HUES6 (cell line): Measurements from ENCODE around the gene SCN3A.

ENCODE experiments used
- H3K27ac ChIP-seq: 2 replicates; pipeline ENCODE4 v1.7.0; 2013; ENCODE audit warnings: low read depth, mild to moderate bottlenecking, low read length, inconsistent platforms
- H3K27me3 ChIP-seq: 2 replicates; pipeline ENCODE4 v1.6.1; 2013; ENCODE audit warnings: low read length; ENCODE audit not compliant: control insufficient read depth, insufficient read depth
- H3K36me3 ChIP-seq: 2 replicates; pipeline ENCODE4 v1.6.1; 2013; ENCODE audit warnings: low read length; ENCODE audit not compliant: control insufficient read depth, insufficient read depth
- H3K4me1 ChIP-seq: 2 replicates; pipeline ENCODE4 v1.6.1; 2013; ENCODE audit warnings: low read length; ENCODE audit not compliant: control insufficient read depth, insufficient read depth
- H3K4me3 ChIP-seq: 2 replicates; pipeline ENCODE4 v1.5.1; 2013; ENCODE audit warnings: low read depth, low read length
- H3K9ac ChIP-seq: one replicate; pipeline ENCODE4 v1.6.1; 2013; ENCODE audit warnings: mild to moderate bottlenecking, low read length
- H3K9me3 ChIP-seq: 2 replicates; pipeline ENCODE4 v1.6.1; 2013; ENCODE audit warnings: low read depth, low read length; ENCODE audit not compliant: control insufficient read depth, insufficient read depth

The SCN3A gene

DNA sequence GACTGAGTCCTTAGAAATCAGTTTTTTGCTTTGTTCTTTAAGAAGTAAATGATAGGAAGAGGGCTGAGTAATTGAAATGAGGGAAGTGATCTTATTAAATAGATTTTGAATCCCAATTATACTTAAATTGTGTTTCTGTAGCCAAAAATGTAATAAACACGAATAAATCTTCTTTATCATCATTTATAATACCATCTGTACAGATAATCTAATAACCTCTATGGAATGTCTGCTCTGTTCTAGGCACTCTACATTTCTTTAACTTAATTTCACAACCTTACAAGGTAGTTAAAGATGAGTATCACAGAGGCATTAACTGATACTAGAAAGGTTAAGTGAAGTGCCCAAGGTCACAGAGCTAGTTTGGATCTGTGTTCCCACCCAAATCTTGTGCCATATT is 21.1 kb upstream of the SCN3A start:
- Histone ChIP-seq H3K9ac (no peak overlapping the region), H3K27me3 (no peaks in the 10 kb centered on the region), H3K4me3 (no peak overlapping the region), H3K9me3 (no peaks in the 10 kb centered on the region), H3K27ac (no peak overlapping the region), H3K4me1 (0 out of 2 replicates have a peak, but pooled peaks cover 5% of the 10 kb centered on the region), H3K36me3 (no peaks in the 10 kb centered on the region)

DNA sequence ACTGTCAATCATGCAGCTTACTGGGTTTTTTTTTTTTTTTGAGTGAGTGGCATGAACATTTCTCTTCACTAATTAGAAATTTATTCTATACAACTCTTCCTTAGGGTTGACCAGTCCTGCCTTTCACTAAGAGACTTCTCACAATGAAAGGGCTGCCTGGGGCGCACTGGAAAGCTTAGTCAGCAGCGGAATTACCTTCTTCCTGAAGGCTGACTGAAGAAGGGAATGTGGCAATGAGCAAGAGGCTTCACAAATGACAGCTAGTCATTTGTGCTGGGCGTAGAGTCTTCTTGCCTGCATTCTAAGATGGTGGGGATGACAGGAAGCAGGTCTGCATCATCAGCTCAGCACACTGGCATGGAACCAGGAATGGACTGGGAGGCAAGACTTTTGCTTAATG is 15.6 kb upstream of the SCN3A start:
- H3K4me1 ChIP-seq = 0 out of 2 replicates have a peak, but pooled peaks cover 5% of the 10 kb centered on the region
- no peak overlapping the region for H3K9ac ChIP-seq
- H3K27ac ChIP-seq = no peak overlapping the region
- no peaks in the 10 kb centered on the region for H3K36me3 ChIP-seq
- H3K9me3 ChIP-seq = no peaks in the 10 kb centered on the region
- no peak overlapping the region for H3K4me3 ChIP-seq
- no peaks in the 10 kb centered on the region for H3K27me3 ChIP-seq

DNA sequence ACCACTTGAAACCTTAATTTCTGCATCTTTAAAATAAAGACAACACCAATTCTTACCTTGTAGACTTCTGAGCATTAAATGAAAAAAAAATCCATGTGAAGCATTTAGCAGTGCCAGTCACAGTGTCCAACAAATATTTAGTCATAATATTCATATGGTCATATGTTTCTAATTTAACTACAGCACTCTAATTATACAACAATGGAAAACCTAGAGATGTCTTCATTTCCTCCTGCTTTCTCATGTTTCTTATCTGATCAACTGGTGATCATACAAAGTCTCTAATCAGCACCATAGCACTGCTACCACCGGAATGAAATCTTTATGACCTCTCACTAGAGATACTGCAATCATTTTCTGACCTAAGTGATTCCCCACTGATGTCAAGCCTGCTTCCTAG is 10.2 kb upstream of the SCN3A start:
- H3K27me3 ChIP-seq = no peaks in the 10 kb centered on the region
- H3K27ac ChIP-seq = no peak overlapping the region
- no peaks in the 10 kb centered on the region for H3K9me3 ChIP-seq
- peaks cover 4% of the 10 kb centered on the region; the same call in 1 of the 2 replicates for H3K4me1 ChIP-seq
- no peaks in the 10 kb centered on the region for H3K36me3 ChIP-seq
- H3K9ac ChIP-seq = no peak overlapping the region
- H3K4me3 ChIP-seq = no peak overlapping the region

DNA sequence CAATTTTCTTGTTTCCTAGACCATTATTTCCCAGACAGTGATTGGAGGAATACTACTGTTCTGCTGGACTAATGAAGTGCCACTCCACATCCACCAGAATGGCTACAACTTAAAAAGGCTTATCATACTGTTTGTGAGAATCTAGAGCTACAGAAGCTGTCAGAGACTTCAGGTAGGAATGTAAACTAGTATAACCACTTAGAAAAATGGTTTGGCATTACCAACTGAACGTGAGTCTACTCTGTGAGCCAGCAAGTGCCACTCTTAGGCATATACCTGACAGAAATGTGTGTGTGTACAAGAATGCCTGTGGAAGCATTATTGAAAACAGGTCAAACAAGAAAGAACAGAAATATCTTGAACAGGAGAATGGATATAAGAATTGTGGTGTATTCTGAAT is 4.2 kb upstream of the SCN3A start:
- Histone ChIP-seq H3K4me1 (peaks cover 7% of the 10 kb centered on the region; the same call in 1 of the 2 replicates), H3K9me3 (no peaks in the 10 kb centered on the region), H3K27me3 (no peaks in the 10 kb centered on the region), H3K36me3 (no peaks in the 10 kb centered on the region), H3K9ac (no peak overlapping the region), H3K27ac (no peak overlapping the region), H3K4me3 (no peak overlapping the region)

DNA sequence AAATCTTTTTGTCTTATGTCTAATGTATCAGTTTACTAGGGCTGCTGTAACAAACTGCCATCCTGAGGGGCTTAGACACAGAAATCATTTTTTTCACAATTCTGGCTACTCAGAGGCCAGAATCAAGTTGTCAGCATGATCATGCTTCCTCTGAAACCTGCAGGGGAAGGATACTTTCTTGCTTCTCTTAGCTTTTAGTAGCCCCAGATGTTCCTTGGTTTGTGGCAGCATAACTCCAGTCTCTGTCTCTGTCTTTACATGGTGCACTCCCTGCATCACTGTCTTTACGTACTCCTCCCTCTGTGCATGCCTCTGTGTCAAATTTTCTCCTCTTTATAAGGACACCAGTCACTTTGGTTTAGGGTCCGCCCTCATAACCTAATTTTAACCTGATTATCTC is 2.0 kb upstream of the SCN3A start:
- H3K27ac ChIP-seq = no peak overlapping the region
- no peaks in the 10 kb centered on the region for H3K36me3 ChIP-seq
- H3K9me3 ChIP-seq = no peaks in the 10 kb centered on the region
- H3K27me3 ChIP-seq = no peaks in the 10 kb centered on the region
- peaks cover 7% of the 10 kb centered on the region; the same call in 1 of the 2 replicates for H3K4me1 ChIP-seq
- no peak overlapping the region for H3K9ac ChIP-seq
- no peak overlapping the region for H3K4me3 ChIP-seq

DNA sequence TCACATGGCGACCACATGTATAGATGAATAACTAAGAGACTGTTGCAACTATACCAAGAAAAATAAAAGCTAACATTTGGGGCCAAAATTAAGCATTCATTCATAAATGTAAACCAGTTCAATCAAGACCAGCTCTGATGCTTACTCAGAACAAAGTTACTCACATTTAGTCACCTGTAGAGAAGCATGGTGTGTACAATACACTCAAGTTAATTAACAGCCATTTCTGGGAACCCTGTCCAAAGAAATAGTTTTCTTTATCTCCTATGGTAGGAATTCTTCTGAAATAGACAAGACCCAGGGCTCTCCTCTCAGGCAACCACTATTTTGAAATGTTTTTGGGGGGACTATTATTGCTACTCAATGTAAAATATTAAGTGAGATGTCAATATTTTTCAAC is 1.6 kb downstream of the SCN3A start:
- Histone ChIP-seq H3K27me3 (no peaks in the 10 kb centered on the region), H3K27ac (no peak overlapping the region), H3K36me3 (no peaks in the 10 kb centered on the region), H3K4me3 (no peak overlapping the region), H3K9ac (no peak overlapping the region), H3K4me1 (0 out of 2 replicates have a peak, but pooled peaks cover 3% of the 10 kb centered on the region), H3K9me3 (no peaks in the 10 kb centered on the region)

DNA sequence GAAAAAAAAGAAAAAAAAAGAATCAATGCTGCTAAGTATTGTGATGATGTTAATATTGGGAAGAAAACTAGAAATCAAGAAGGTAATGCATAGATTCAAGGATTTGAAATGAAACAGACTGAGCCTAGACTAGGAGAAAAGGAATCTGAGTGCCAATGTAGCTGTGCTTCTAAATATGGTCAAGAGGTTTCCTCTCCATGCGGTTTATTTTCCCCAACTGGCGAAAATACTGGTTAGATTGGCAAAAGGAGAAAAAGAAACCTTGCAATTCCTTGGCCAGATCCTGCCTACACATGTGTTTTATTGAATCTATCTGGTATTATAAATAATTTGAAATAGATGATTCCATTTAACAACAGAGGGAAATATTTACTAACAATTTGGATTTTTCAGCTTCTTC is 5.7 kb downstream of the SCN3A start:
- H3K4me3 ChIP-seq = no peak overlapping the region
- H3K9me3 ChIP-seq = no peaks in the 10 kb centered on the region
- no peak overlapping the region for H3K9ac ChIP-seq
- no peaks in the 10 kb centered on the region for H3K36me3 ChIP-seq
- H3K27ac ChIP-seq = no peak overlapping the region
- H3K27me3 ChIP-seq = no peaks in the 10 kb centered on the region
- no peaks in the 10 kb centered on the region for H3K4me1 ChIP-seq

DNA sequence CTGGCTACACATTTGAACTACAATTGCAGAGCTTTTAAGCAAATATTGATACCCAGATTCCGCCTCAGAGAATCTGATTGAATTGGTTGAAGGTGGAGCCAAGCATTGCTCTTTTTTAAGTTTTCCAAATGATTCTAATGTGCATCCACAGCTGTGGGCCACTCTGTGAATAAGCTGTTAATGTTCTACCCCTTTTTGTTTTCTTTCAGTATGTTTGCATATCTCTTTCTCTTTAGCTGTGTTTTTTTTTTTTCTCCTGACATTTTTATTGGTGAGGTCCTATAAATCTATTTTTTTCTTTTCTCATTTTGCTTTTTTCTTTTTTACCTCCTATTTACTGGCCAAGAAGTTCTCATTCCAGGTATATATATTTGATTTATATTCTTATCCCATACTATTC is 6.5 kb downstream of the SCN3A start:
- Histone ChIP-seq H3K9me3 (no peaks in the 10 kb centered on the region), H3K36me3 (no peaks in the 10 kb centered on the region), H3K27ac (no peak overlapping the region), H3K9ac (no peak overlapping the region), H3K4me3 (no peak overlapping the region), H3K4me1 (no peaks in the 10 kb centered on the region), H3K27me3 (no peaks in the 10 kb centered on the region)

DNA sequence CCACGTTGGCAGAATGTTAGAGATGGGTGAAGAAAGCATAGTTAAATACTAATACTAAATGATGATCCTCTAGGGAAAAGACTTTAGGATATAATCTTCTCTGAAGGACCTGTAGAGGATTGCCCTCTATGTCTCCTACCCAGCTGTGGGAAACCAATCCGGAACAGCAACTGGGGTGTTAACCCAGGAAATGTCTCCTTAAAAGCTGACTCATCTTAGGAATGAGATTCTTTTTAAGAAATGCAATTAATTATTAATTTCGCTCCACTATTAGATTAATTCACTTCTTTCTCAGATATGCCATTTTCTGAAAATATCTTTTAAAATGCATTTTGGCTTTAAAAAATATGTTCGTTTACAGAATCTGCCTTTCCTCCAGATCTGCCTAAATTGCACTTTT is 7.4 kb downstream of the SCN3A start:
- Histone ChIP-seq H3K27ac (no peak overlapping the region), H3K9me3 (no peaks in the 10 kb centered on the region), H3K4me3 (no peak overlapping the region), H3K27me3 (no peaks in the 10 kb centered on the region), H3K4me1 (no peaks in the 10 kb centered on the region), H3K36me3 (no peaks in the 10 kb centered on the region), H3K9ac (no peak overlapping the region)

DNA sequence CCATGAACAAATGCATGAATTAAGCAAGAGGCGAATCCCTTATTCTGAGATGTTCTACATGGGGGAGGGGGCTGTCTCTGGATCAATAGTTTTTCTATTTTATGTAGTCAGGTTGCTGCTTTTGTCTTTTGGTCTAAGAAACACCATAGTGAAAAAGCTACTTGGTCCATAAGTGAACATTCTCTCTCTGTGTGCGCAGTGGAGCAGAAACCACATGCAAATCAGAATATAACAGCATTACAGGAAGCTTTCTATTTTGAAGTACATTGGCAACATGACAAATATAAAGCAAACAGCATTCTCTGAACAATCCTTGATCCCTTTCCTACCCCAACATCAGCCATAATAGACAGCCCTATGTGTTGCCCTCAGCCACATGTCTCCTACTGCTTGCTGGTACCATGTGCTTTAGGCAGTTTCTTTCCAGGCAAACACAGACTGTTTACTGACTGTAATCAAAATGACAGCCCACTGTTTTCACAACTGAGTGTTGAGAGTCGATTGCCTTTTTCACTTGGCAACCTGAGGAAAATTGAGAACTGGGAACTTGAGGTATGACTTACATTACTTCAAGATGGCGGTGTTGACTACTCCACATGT is 10.6 kb downstream of the SCN3A start:
- Histone ChIP-seq H3K4me3 (no peak overlapping the region), H3K4me1 (no peaks in the 10 kb centered on the region), H3K9me3 (no peaks in the 10 kb centered on the region), H3K36me3 (no peaks in the 10 kb centered on the region), H3K9ac (no peak overlapping the region), H3K27me3 (no peaks in the 10 kb centered on the region), H3K27ac (no peak overlapping the region)

DNA sequence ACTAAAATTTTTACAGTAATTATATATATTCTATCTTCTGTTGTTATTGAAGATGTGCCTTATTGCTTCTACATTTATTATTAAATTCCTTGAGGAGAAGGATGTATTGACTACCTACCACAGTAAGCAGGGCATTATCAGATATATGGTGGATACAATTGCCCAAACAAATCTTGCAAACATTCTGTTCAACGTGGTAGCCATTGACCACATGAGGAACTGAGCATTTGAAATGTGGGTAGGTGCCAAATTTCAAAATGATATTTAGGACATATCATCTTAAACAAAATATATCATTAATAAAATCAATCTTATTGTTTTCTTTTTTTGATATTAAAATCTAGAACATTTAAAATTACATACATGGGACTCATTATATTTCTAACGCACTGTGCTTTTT is 11.1 kb downstream of the SCN3A start:
- H3K36me3 ChIP-seq = no peaks in the 10 kb centered on the region
- H3K9me3 ChIP-seq = no peaks in the 10 kb centered on the region
- H3K4me3 ChIP-seq = no peak overlapping the region
- no peak overlapping the region for H3K9ac ChIP-seq
- H3K27me3 ChIP-seq = no peaks in the 10 kb centered on the region
- H3K27ac ChIP-seq = no peak overlapping the region
- H3K4me1 ChIP-seq = no peaks in the 10 kb centered on the region
